Breast epithelium (tissue), 4 donors: Measurements from ENCODE around the gene RETREG1. TPM values are rescaled to one million over a fixed set of nuclear protein-coding genes. Genes with fewer than 3 reads are reported as not detected.

ENCODE experiments used
- DNase-seq, 2 donors: peaks; one replicate each; pipeline ENCODE4 v3.0.0-alpha.2; 2019; ENCODE audit warnings: low spot score in 2 of 2
- H3K27ac ChIP-seq, 2 donors: fragments of 200-600 bp; sonication (generic) in 1 of 2; one replicate each; pipeline ENCODE4 v1.5.1; 2016 to 2019; ENCODE audit warnings: mild to moderate bottlenecking in 1 of 2
- H3K27me3 ChIP-seq, 2 donors: fragments of 200-600 bp; sonication (generic) in 1 of 2; one replicate each; pipeline versions ENCODE4 v1.5.1 to v1.6.0; 2017 to 2019; ENCODE audit warnings: control low read depth in 1 of 2, mild to moderate bottlenecking in 1 of 2
- H3K36me3 ChIP-seq: fragments of 200-600 bp; one replicate; pipeline ENCODE4 v1.5.1; 2019
- H3K4me1 ChIP-seq, 2 donors: fragments of 200-600 bp; sonication (generic); one replicate each; pipeline ENCODE4 v1.5.1; 2016 to 2019; ENCODE audit warnings: control low read depth in 1 of 2
- H3K4me3 ChIP-seq, 3 donors: fragments of 200-600 bp; sonication (generic); 1 replicate in 2 of 3; 2 replicates in 1 of 3; pipeline ENCODE4 v1.5.1; 2016 to 2019; ENCODE audit warnings: mild to moderate bottlenecking in 3 of 3, moderate library complexity in 2 of 3
- H3K9me3 ChIP-seq, 2 donors: fragments of 200-600 bp; sonication (generic) in 1 of 2; one replicate each; pipeline ENCODE4 v1.5.1; 2016 to 2019; ENCODE audit warnings: control low read depth in 1 of 2
- POLR2A ChIP-seq: fragments of 450-650 bp; IDR thresholded peaks from one replicate; pipeline ENCODE4 v1.6.1; 2016; ENCODE audit warnings: antibody characterized with exemption, mild to moderate bottlenecking, moderate library complexity
- POLR2AphosphoS5 ChIP-seq, 3 donors: sonication (generic); formaldehyde crosslinking; IDR thresholded peaks; one replicate each; pipeline ENCODE4 v1.6.1; 2017; ENCODE audit warnings: antibody characterized with exemption in 3 of 3
- intact Hi-C: fragments of 100-400 bp; cut with DNase I; formaldehyde crosslinking; loops from one replicate; pipeline ENCODE4 v1.15.1; 2023; ENCODE audit warnings: low total_unique reads
- total RNA-seq, 3 donors: library from RNA; depleted of rRNA; stranded (reverse); fragments of >200 nt; gene quantifications; one replicate each; pipeline ENCODE4 v1.1.0, GENCODE V29; 2016
- TF ChIP-seq, protein P1 (sequence below), 3 donors: fragments of 450-650 bp; IDR thresholded peaks; one replicate each; pipeline ENCODE4 v1.5.1; 2016 to 2017; ENCODE audit warnings: antibody characterized with exemption in 3 of 3, mild to moderate bottlenecking in 3 of 3, moderate library complexity in 3 of 3

Gene RETREG1
- total RNA-seq, 3 donors from 2014 or later: 27.1 to 51.5 (median 37.7) TPM

DNA sequence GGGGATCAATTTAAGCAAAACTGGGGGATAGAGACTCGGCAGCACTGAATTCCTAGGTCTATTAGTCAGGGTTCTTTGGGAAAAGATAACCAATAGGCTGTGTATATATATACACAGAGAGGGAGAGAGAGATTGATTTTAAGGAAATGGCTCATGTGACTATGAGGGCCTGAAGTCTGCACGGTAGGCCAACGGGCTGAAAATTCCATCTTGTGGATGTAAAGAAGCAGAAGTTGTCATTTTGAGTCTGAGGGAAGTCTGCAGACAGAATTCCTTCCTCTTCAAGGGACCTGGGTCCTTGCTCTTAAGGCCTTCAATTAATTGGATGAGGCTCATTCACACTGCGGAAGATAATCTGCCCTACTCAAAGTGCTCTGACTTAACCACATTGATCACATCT, 91.1 kb downstream of the RETREG1 start:
- TF ChIP-seq POLR2A (no peak), POLR2AphosphoS5 (IDR thresholded peaks at IDR 0.05) (no peak)
- TF ChIP-seq, protein P1, sequence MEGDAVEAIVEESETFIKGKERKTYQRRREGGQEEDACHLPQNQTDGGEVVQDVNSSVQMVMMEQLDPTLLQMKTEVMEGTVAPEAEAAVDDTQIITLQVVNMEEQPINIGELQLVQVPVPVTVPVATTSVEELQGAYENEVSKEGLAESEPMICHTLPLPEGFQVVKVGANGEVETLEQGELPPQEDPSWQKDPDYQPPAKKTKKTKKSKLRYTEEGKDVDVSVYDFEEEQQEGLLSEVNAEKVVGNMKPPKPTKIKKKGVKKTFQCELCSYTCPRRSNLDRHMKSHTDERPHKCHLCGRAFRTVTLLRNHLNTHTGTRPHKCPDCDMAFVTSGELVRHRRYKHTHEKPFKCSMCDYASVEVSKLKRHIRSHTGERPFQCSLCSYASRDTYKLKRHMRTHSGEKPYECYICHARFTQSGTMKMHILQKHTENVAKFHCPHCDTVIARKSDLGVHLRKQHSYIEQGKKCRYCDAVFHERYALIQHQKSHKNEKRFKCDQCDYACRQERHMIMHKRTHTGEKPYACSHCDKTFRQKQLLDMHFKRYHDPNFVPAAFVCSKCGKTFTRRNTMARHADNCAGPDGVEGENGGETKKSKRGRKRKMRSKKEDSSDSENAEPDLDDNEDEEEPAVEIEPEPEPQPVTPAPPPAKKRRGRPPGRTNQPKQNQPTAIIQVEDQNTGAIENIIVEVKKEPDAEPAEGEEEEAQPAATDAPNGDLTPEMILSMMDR (IDR thresholded peaks at IDR 0.05): no peak
- H3K4me3 ChIP-seq: no peak overlapping the region
- H3K36me3 ChIP-seq: no peaks in the 10 kb centered on the region
- H3K27me3 ChIP-seq: no peaks in the 10 kb centered on the region
- H3K4me1 ChIP-seq: no peaks in the 10 kb centered on the region
- H3K9me3 ChIP-seq: no peaks in the 10 kb centered on the region
- no peak overlapping the region for H3K27ac ChIP-seq
- DNase-seq: no peak
- intact Hi-C loops: no loop called here

DNA sequence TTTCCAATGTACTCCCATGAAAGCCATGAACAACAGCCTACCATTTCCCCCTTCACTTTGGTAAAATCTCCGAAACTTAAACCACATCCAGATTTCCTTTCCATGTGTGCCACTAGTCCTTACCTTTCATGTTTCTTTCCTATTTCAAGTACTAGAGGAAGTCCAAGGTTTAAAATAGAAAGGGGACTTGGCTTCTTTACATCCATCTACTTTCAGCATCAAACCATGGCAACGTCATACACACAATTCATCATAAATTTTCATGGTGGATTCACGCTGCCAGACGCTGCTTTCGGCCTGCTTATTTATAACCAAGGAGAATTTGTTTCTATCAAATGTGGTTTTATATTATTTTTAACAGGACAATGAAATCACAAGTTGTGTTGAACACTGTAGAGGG, 92.5 kb downstream of the RETREG1 start:
- Histone ChIP-seq H3K9me3 (no peaks in the 10 kb centered on the region), H3K36me3 (no peaks in the 10 kb centered on the region), H3K27me3 (no peaks in the 10 kb centered on the region), H3K4me1 (no peaks in the 10 kb centered on the region), H3K4me3 (no peak overlapping the region), H3K27ac (no peak overlapping the region)
- no peak for TF ChIP-seq POLR2A
- TF ChIP-seq POLR2AphosphoS5 (IDR thresholded peaks at IDR 0.05): no peak
- TF ChIP-seq, protein P1 (IDR thresholded peaks at IDR 0.05): no peak
- intact Hi-C loops: no loop called here
- no peak for DNase-seq

- Histone ChIP-seq H3K4me3 (no peak overlapping the region), H3K36me3 (no peaks in the 10 kb centered on the region), H3K27me3 (no peaks in the 10 kb centered on the region), H3K9me3 (no peaks in the 10 kb centered on the region), H3K27ac (no peak overlapping the region), H3K4me1 (no peaks in the 10 kb centered on the region)
- intact Hi-C loops: no loop called here
- TF ChIP-seq POLR2A (no peak), POLR2AphosphoS5 (IDR thresholded peaks at IDR 0.05) (no peak)
- TF ChIP-seq, protein P1 (IDR thresholded peaks at IDR 0.05): no peak
- DNase-seq: no peak
Measured at GRCh38 chr5:16521521-16522483, 95.0 kb downstream of the RETREG1 start.

- no peaks in the 10 kb centered on the region for H3K4me1 ChIP-seq
- TF ChIP-seq POLR2A (no peak), POLR2AphosphoS5 (IDR thresholded peaks at IDR 0.05) (no peak)
- TF ChIP-seq, protein P1 (IDR thresholded peaks at IDR 0.05): no peak
- H3K27me3 ChIP-seq: no peaks in the 10 kb centered on the region
- intact Hi-C loops: no loop called here
- no peak overlapping the region for H3K4me3 ChIP-seq
- no peak overlapping the region for H3K27ac ChIP-seq
- H3K9me3 ChIP-seq: no peaks in the 10 kb centered on the region
- no peak for DNase-seq
- no peaks in the 10 kb centered on the region for H3K36me3 ChIP-seq
Measured at GRCh38 chr5:16520841-16521240, 96.0 kb downstream of the RETREG1 start.

GRCh38 chr5:16519435-16519834, 97.4 kb downstream of the RETREG1 start:
- Histone ChIP-seq H3K9me3 (no peaks in the 10 kb centered on the region), H3K27ac (no peak overlapping the region), H3K27me3 (no peaks in the 10 kb centered on the region), H3K4me1 (no peaks in the 10 kb centered on the region), H3K36me3 (no peaks in the 10 kb centered on the region), H3K4me3 (no peak overlapping the region)
- no peak for DNase-seq
- TF ChIP-seq, protein P1 (IDR thresholded peaks at IDR 0.05): no peak
- TF ChIP-seq POLR2AphosphoS5 (IDR thresholded peaks at IDR 0.05) (no peak), POLR2A (no peak)
- intact Hi-C loops: no loop called here
